Mesothelial cell of epicardium (in vitro differentiated cells): Measurements from ENCODE around the gene ACR. TPM values are rescaled to one million over a fixed set of nuclear protein-coding genes. Genes with fewer than 3 reads are reported as not detected.
"Not testable (repeated sequence)": the region's sequence is repeated elsewhere in the genome, so short reads cannot be mapped to it uniquely, and the experiment has no call there.

Experiments used
- DNase-seq, 2 experiments: peaks; one replicate each; pipeline ENCODE4 v3.0.0; 2021; ENCODE audit warnings: low spot score in 2 of 2; ENCODE audit not compliant: unreplicated experiment in 2 of 2
- H3K27ac Mint-ChIP-seq: 2 replicates; pipeline ENCODE4 v1.8.0; 2021; ENCODE audit warnings: mixed read lengths
- H3K27me3 Mint-ChIP-seq: 2 replicates; pipeline ENCODE4 v1.8.0; 2021; ENCODE audit warnings: low read depth, mixed read lengths
- H3K36me3 Mint-ChIP-seq: 2 replicates; pipeline ENCODE4 v1.8.0; 2021; ENCODE audit warnings: mixed read lengths
- H3K4me1 Mint-ChIP-seq: 2 replicates; pipeline ENCODE4 v1.8.0; 2021; ENCODE audit warnings: mixed read lengths
- H3K4me3 Mint-ChIP-seq: 2 replicates; pipeline ENCODE4 v1.8.0; 2021; ENCODE audit warnings: mild to moderate bottlenecking, moderate library complexity, mixed read lengths
- H3K9me3 Mint-ChIP-seq: 2 replicates; pipeline ENCODE4 v1.8.0; 2021; ENCODE audit warnings: mixed read lengths
- total RNA-seq: library from RNA; stranded (reverse); gene quantifications from 3 replicates; pipeline ENCODE4 v1.2.1, GENCODE V29; 2021
- TF ChIP-seq, protein P1 (sequence below): fragments of 200-600 bp; sonication (generic); IDR thresholded peaks from one replicate; pipeline ENCODE4 v1.5.0; 2021; ENCODE audit warnings: antibody characterized with exemption; ENCODE audit not compliant: unreplicated experiment

Gene ACR
- total RNA-seq, 1 donor from 2014 or later: 2.2 TPM

DNA sequence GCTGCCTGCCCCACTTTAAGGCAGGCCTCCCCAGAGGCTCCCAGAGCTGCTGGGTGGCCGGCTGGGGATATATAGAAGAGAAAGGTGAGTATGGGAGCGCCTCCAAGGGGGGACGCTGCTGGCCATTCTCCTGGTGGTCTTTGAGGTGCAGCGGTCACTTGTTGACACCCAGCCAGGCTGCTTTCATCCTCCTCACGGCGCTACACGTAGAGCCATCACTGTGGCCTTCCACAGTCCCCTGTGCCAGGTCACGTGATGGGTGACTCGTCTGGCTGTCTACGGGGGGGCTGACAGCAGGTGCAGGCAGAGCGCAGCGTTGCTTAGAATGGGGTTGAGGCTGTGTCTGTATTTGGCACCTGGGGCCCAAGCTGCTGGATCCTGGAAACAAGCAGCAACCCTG, 1.9 kb downstream of the ACR start:
- Mint-ChIP-seq H3K36me3 (no peaks in the 10 kb centered on the region), H3K27me3 (peaks cover 68% of the 10 kb centered on the region), H3K9me3 (no peaks in the 10 kb centered on the region), H3K27ac (no peak overlapping the region), H3K4me1 (no peaks in the 10 kb centered on the region), H3K4me3 (no peak overlapping the region)
- no peak for DNase-seq
- TF ChIP-seq, protein P1, sequence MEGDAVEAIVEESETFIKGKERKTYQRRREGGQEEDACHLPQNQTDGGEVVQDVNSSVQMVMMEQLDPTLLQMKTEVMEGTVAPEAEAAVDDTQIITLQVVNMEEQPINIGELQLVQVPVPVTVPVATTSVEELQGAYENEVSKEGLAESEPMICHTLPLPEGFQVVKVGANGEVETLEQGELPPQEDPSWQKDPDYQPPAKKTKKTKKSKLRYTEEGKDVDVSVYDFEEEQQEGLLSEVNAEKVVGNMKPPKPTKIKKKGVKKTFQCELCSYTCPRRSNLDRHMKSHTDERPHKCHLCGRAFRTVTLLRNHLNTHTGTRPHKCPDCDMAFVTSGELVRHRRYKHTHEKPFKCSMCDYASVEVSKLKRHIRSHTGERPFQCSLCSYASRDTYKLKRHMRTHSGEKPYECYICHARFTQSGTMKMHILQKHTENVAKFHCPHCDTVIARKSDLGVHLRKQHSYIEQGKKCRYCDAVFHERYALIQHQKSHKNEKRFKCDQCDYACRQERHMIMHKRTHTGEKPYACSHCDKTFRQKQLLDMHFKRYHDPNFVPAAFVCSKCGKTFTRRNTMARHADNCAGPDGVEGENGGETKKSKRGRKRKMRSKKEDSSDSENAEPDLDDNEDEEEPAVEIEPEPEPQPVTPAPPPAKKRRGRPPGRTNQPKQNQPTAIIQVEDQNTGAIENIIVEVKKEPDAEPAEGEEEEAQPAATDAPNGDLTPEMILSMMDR: no peak

DNA sequence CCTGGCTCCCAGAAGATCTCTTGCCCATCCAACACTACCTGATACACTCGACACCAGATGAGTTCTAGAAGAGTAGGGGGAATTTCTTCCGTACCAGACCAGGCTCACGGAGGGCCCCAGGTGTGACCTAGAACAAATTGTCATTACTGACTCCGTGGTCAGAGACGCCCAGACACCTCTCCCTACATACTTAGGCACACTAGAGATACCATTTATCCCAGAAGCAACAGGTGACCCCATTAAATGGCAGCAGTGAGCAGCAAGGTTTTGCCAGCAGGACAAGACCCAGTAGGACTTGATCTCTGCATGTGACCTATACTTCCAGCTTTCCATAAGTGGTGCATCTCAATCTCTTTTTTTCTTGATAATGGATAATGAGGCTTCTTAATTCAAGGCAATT, 2.7 kb downstream of the ACR start:
- H3K4me1 Mint-ChIP-seq, H3K36me3 Mint-ChIP-seq, H3K4me3 Mint-ChIP-seq, DNase-seq, H3K9me3 Mint-ChIP-seq, H3K27ac Mint-ChIP-seq: not testable (repeated sequence)
- H3K27me3 Mint-ChIP-seq: peaks cover 64% of the 10 kb centered on the region

DNA sequence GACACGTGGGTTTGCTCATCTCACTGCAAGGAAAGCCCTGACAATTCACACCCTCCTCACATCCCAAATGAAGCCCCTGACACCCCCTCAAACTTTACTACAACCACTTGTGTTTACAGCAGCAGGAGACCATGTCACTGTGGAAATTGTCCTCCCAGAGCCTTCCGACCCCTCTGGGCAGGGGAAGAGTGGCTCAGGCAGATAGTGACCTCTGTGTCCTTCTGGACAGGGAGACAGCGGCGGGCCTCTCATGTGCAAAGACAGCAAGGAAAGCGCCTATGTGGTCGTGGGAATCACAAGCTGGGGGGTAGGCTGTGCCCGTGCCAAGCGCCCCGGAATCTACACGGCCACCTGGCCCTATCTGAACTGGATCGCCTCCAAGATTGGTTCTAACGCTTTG, 6.4 kb downstream of the ACR start:
- not testable (repeated sequence) for DNase-seq, H3K36me3 Mint-ChIP-seq, H3K4me1 Mint-ChIP-seq, H3K9me3 Mint-ChIP-seq, H3K4me3 Mint-ChIP-seq, H3K27ac Mint-ChIP-seq
- H3K27me3 Mint-ChIP-seq: peaks cover 37% of the 10 kb centered on the region

DNA sequence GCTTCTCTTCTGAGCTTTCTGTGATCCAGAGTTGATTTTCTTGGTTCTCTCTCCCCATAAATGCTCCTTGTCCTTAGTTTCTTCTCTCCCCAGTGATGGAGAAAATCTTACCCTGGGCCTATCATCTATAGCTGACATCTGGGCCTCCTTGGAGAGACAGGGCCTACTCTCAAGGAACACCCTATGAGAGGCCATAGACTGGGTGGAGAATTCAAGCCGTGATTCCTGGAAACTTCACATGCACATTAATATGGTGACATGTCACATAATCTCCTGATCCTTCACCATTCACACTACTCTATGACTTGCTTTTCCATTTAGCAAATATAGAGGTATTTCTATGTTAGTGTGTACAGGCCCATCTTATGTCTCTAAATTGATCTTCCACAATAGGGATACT, 9.5 kb downstream of the ACR start:
- H3K27me3 Mint-ChIP-seq: peaks cover 19% of the 10 kb centered on the region
- not testable (repeated sequence) for H3K4me3 Mint-ChIP-seq, H3K27ac Mint-ChIP-seq, H3K4me1 Mint-ChIP-seq, H3K9me3 Mint-ChIP-seq, H3K36me3 Mint-ChIP-seq, DNase-seq

DNA sequence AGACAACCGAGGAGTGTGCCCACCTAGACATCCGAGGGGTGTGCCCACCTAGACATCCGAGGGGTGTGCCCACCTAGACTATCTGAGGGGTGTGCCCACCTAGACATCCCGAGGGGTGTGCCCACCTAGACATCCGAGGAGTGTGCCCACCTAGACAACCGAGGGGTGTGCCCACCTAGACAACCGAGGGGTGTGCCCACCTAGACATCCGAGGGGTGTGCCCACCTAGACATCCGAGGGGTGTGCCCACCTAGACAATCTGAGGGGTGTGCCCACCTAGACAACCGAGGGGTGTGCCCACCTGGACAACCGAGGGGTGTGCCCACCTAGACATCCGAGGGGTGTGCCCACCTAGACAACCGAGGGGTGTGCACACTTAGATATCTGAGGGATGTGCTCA, 10.6 kb downstream of the ACR start:
- H3K4me3 Mint-ChIP-seq, H3K9me3 Mint-ChIP-seq, H3K27ac Mint-ChIP-seq, DNase-seq, H3K4me1 Mint-ChIP-seq, H3K36me3 Mint-ChIP-seq: not testable (repeated sequence)
- peaks cover 22% of the 10 kb centered on the region for H3K27me3 Mint-ChIP-seq

DNA sequence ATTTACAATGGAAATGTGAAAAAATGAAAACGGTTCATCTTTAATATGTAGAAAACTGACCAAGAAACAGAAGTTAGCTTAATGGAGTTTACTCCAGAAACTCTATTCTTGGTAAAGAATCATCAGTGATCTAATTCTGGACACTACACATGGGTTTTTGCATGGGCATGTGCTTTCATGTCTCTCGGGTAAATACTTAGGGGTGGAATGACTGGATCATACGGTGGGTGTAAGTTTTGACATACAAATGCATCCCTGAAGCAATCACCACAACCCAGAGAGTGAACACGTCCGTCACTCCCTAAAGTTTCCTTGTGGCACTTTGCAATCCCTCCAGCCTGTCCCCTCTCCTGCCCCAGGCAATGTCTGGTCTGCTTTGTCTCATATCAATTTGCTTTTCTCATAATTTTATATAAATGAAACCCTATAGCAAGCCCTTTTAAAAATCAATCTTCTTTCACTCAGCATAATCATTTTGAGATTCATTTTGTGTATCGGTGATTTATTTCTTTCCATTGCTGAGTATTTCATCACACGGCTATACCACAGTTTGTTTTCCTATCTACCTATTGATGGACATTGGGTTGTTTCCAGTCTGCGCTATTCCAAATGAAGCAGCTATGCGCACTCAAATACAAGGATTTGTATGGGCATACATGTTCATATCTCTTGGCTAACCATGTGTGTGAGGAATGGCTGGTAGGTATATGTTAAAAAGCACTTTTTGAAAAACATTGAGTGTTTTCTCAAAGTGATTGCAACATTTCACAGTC, 11.5 kb downstream of the ACR start:
- peaks cover 18% of the 10 kb centered on the region for H3K27me3 Mint-ChIP-seq
- not testable (repeated sequence) for H3K4me1 Mint-ChIP-seq, H3K27ac Mint-ChIP-seq, H3K36me3 Mint-ChIP-seq, H3K4me3 Mint-ChIP-seq, DNase-seq, H3K9me3 Mint-ChIP-seq

DNA sequence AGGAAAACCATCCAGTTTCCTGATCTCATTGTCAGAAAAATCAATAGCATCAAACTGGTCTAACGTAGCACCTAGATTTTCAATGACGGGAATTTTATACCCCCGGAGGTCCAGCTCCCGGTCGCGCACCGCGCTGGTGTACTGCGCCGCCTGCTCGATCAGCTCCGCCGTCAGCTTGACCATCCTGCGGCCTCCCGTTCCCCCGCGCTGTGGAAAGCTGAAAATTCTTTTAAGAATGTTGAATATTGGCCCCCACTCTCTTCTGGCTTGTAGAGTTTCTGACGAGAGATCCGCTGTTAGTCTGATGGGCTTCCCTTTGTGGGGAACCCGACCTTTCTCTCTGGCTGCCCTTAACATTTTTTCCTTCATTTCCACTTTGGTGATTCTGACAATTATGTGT, 17.2 kb downstream of the ACR start:
- peaks cover 13% of the 10 kb centered on the region for H3K9me3 Mint-ChIP-seq
- not testable (repeated sequence) for H3K4me3 Mint-ChIP-seq, DNase-seq, H3K36me3 Mint-ChIP-seq, H3K4me1 Mint-ChIP-seq, H3K27ac Mint-ChIP-seq, H3K27me3 Mint-ChIP-seq

DNA sequence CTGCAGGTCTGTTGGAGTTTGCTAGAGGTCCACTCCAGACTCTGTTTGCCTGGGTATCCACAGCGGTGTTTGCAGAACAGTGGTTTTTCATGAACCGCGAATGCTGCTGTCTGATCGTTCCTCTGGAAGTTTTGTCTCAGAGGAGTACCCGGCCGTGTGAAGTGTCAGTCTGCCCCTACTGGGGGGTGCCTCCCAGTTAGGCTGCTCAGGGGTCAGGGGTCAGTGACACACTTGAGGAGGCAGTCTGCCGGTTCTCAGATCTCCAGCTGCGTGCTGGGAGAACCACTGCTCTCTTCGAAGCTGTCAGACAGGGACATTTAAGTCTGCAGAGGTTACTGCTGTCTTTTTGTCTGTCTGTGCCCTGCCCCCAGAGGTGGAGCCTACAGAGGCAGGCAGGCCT, 18.4 kb downstream of the ACR start:
- not testable (repeated sequence) for H3K36me3 Mint-ChIP-seq, DNase-seq, H3K4me1 Mint-ChIP-seq, H3K27ac Mint-ChIP-seq, H3K27me3 Mint-ChIP-seq
- peak overlapping the region; percentile 84 for H3K4me3 Mint-ChIP-seq
- H3K9me3 Mint-ChIP-seq: peaks cover 13% of the 10 kb centered on the region

DNA sequence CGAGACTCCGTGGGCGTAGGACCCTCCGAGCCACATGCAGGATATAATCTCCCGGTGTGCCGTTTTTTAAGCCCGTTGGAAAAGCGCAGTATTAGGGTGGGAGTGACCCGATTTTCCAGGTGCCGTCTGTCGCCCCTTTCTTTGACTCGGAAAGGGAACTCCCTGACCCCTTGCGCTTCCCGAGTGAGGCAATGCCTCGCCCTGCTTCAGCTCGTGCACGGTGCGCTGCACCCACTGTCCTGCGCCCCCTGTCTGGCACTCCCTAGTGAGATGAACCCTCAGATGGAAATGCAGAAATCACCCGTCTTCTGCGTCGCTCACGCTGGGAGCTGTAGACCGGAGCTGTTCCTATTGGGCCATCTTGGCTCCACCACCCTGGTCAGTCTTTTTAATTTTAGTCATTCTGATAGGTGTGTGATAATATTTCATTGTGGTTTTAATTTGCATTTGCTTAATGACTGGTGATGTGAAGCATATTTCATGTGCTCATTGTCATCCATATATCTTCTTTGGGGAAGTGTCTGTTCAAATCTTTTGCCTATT, 19.0 kb downstream of the ACR start:
- not testable (repeated sequence) for H3K4me1 Mint-ChIP-seq, H3K36me3 Mint-ChIP-seq, H3K27me3 Mint-ChIP-seq
- Mint-ChIP-seq H3K4me3 (peak overlapping the region; percentile 84), H3K9me3 (peaks cover 13% of the 10 kb centered on the region), H3K27ac (peak overlapping the region; percentile 93)
- DNase-seq: peak in 1 of 2 experiments; percentile 55

DNA sequence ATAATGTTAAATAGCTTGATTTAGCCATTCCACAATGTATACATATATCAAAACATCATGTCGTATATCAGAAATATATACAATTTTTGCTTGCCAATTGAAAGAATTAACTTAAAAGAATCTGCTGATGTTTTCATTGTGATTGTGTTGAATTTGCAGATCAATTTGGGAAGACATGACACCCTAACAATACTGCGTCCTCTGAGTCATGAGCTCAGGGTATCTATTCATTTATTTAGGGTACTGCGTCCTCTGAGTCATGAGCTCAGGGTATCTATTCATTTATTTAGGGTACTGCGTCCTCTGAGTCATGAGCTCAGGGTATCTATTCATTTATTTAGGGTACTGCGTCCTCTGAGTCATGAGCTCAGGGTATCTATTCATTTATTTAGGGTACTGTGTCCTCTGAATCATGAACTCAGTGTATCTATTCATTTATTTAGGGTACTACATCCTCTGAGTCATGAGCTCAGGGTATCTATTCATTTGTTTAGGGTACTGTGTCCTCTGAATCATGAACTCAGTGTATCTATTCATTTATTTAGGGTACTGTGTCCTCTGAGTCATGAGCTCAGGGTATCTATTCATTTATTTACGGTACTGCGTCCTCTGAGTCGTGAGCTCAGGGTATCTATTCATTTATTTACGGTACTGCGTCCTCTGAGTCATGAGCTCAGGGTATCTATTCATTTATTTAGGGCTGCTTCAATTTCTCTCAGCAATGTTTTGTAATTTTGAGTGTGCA, 21.8 kb downstream of the ACR start:
- H3K4me1 Mint-ChIP-seq, H3K9me3 Mint-ChIP-seq, H3K4me3 Mint-ChIP-seq, DNase-seq, H3K36me3 Mint-ChIP-seq, H3K27me3 Mint-ChIP-seq, H3K27ac Mint-ChIP-seq: not testable (repeated sequence)

DNA sequence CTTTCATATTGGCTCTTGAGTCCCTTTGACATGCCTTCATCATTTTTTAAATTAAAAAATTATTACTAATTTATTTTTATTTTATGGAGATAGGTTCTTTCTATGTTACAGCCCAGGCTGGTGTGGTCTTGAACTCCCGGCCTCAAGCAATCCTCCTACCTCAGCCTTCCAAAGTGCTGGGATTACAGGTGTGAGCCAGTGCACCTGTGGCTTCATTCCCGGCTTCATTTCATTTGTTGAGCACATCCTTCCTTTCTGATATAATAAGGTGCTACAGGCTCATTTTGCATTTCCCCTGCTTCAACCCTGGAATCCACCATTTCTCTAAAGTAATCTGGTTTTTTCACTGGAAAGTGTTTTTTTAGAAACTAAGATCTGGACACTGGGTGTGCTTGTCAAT, 23.8 kb downstream of the ACR start:
- not testable (repeated sequence) for DNase-seq, H3K27ac Mint-ChIP-seq, H3K4me3 Mint-ChIP-seq, H3K9me3 Mint-ChIP-seq, H3K36me3 Mint-ChIP-seq, H3K27me3 Mint-ChIP-seq, H3K4me1 Mint-ChIP-seq

DNA sequence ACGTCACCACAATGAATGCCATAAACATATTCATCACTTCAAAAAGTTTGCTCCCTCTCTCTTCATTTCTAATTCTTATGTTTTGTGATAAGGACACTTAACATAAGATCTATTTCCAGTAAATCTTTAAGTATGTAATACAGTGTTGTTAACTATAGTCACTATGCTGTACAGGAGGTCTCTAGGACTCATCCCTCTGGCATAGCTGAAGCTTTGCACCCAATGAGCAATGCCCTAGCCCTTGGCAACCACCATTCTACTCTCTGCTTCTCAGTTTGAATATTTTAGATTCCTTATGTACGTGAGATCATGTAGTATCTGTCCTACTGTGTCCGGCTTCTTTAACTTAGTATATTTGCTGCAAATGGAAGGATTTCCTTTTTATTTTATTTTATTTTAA, 26.3 kb downstream of the ACR start:
- H3K9me3 Mint-ChIP-seq, H3K4me3 Mint-ChIP-seq, H3K4me1 Mint-ChIP-seq, H3K27ac Mint-ChIP-seq, DNase-seq, H3K36me3 Mint-ChIP-seq, H3K27me3 Mint-ChIP-seq: not testable (repeated sequence)
